OCI-LY1 (cell line): ENCODE measurements around the gene TTC8.

ENCODE experiments used
- H2AFZ ChIP-seq: fragments of 200-600 bp; sonication (generic), shearing (Covaris generic); 2 replicates; pipeline ENCODE4 v1.6.0; 2014; ENCODE audit warnings: antibody characterized with exemption, mild to moderate bottlenecking, low read length
- H3F3A ChIP-seq: fragments of 200-600 bp; sonication (generic), shearing (Covaris generic); 2 replicates; pipeline ENCODE4 v1.6.0; 2014; ENCODE audit warnings: mild to moderate bottlenecking, antibody characterized with exemption, low read length, moderate library complexity; ENCODE audit not compliant: insufficient read depth
- H3K27ac ChIP-seq: fragments of 200-600 bp; sonication (generic); 2 replicates; pipeline ENCODE4 v1.5.1; 2014; ENCODE audit warnings: low read length, mixed run types, mild to moderate bottlenecking, low read depth; ENCODE audit not compliant: poor library complexity, severe bottlenecking
- H3K27me3 ChIP-seq: fragments of 200-600 bp; sonication (generic); 2 replicates; pipeline ENCODE4 v1.6.0; 2014; ENCODE audit warnings: antibody characterized with exemption, mild to moderate bottlenecking, low read length, moderate library complexity; ENCODE audit not compliant: insufficient read depth
- H3K36me3 ChIP-seq: fragments of 200-600 bp; sonication (generic); 2 replicates; pipeline ENCODE4 v1.6.1; 2014; ENCODE audit warnings: mild to moderate bottlenecking, antibody characterized with exemption, low read length, moderate library complexity, mixed read lengths; ENCODE audit not compliant: insufficient read depth
- H3K4me1 ChIP-seq: fragments of 200-600 bp; sonication (generic); 2 replicates; pipeline ENCODE4 v1.5.1; 2014; ENCODE audit warnings: mild to moderate bottlenecking, low read length, moderate library complexity; ENCODE audit not compliant: insufficient read depth, severe bottlenecking
- H3K4me2 ChIP-seq: fragments of 200-600 bp; sonication (generic), shearing (Covaris generic); 2 replicates; pipeline ENCODE4 v1.6.1; 2014; ENCODE audit warnings: low read length
- H3K4me3 ChIP-seq: fragments of 200-600 bp; sonication (generic); 2 replicates; pipeline ENCODE4 v1.5.1; 2014; ENCODE audit warnings: low read length, low read depth, mild to moderate bottlenecking, mixed read lengths; ENCODE audit not compliant: poor library complexity, severe bottlenecking
- H3K79me2 ChIP-seq: fragments of 200-600 bp; shearing (Covaris generic); 2 replicates; pipeline ENCODE4 v1.6.1; 2016; ENCODE audit warnings: mixed run types, low read length, mixed read lengths; ENCODE audit not compliant: insufficient read depth
- H3K9ac ChIP-seq: fragments of 200-600 bp; sonication (generic), shearing (Covaris generic); 2 replicates; pipeline ENCODE4 v1.6.1; 2014; ENCODE audit warnings: mild to moderate bottlenecking, low read length, mixed read lengths
- H3K9me2 ChIP-seq: fragments of 200-600 bp; sonication (generic), shearing (Covaris generic); 2 replicates; pipeline ENCODE4 v1.6.1; 2014; ENCODE audit warnings: low read depth, mild to moderate bottlenecking, low read length, mixed read lengths
- H3K9me3 ChIP-seq: fragments of 200-600 bp; shearing (Covaris generic); 2 replicates; pipeline ENCODE4 v1.6.1; 2014; ENCODE audit warnings: low read length, mixed read lengths
- H4K20me1 ChIP-seq: fragments of 200-600 bp; sonication (generic), shearing (Covaris generic); 2 replicates; pipeline ENCODE4 v1.6.0; 2016; ENCODE audit warnings: mild to moderate bottlenecking, low read length; ENCODE audit not compliant: insufficient read depth
- CTCF ChIP-seq: fragments of 200-600 bp; sonication (generic), shearing (Covaris generic); IDR thresholded peaks from 2 replicates; pipeline ENCODE4 v1.5.1; 2017; ENCODE audit warnings: mild to moderate bottlenecking, antibody characterized with exemption, low read length, moderate library complexity, mixed read lengths
- EZH2 ChIP-seq: fragments of 200-600 bp; sonication (generic), shearing (Covaris generic); IDR thresholded peaks from 2 replicates; pipeline ENCODE4 v1.8.0; 2017; ENCODE audit warnings: borderline replicate concordance, mixed run types, mild to moderate bottlenecking, antibody characterized with exemption, low read length, moderate library complexity, mixed read lengths

The TTC8 gene

GRCh38 chr14:88870777-88871176 is 46.3 kb downstream of the TTC8 start:
- no peak overlapping the region for H3K9ac ChIP-seq
- no peaks in the 10 kb centered on the region for H3F3A ChIP-seq
- H3K27ac ChIP-seq = no peak overlapping the region
- H3K36me3 ChIP-seq = no peaks in the 10 kb centered on the region
- H2AFZ ChIP-seq = no peak overlapping the region
- H3K4me1 ChIP-seq = no peaks in the 10 kb centered on the region
- TF ChIP-seq CTCF = no peak
- TF ChIP-seq EZH2 = no peak
- no peaks in the 10 kb centered on the region for H3K79me2 ChIP-seq
- H4K20me1 ChIP-seq = no peaks in the 10 kb centered on the region
- H3K9me3 ChIP-seq = no peaks in the 10 kb centered on the region
- H3K4me3 ChIP-seq = no peak overlapping the region
- no peaks in the 10 kb centered on the region for H3K9me2 ChIP-seq
- H3K27me3 ChIP-seq = no peaks in the 10 kb centered on the region
- H3K4me2 ChIP-seq = no peak overlapping the region

GRCh38 chr14:88871429-88871828 is 47.0 kb downstream of the TTC8 start:
- H3K79me2 ChIP-seq = no peaks in the 10 kb centered on the region
- no peaks in the 10 kb centered on the region for H3K27me3 ChIP-seq
- TF ChIP-seq EZH2 = no peak
- no peak for TF ChIP-seq CTCF
- no peak overlapping the region for H2AFZ ChIP-seq
- H3K9me3 ChIP-seq = no peaks in the 10 kb centered on the region
- H3K4me1 ChIP-seq = no peaks in the 10 kb centered on the region
- H3F3A ChIP-seq = no peaks in the 10 kb centered on the region
- H3K9me2 ChIP-seq = no peaks in the 10 kb centered on the region
- H4K20me1 ChIP-seq = no peaks in the 10 kb centered on the region
- no peak overlapping the region for H3K9ac ChIP-seq
- H3K36me3 ChIP-seq = no peaks in the 10 kb centered on the region
- H3K4me2 ChIP-seq = no peak overlapping the region
- H3K4me3 ChIP-seq = no peak overlapping the region
- H3K27ac ChIP-seq = no peak overlapping the region

GRCh38 chr14:88872976-88873375 is 48.5 kb downstream of the TTC8 start:
- Histone ChIP-seq H3K79me2 (no peaks in the 10 kb centered on the region), H3K4me3 (no peak overlapping the region), H3K9ac (no peak overlapping the region), H4K20me1 (no peaks in the 10 kb centered on the region), H3K4me1 (no peaks in the 10 kb centered on the region), H3K27me3 (no peaks in the 10 kb centered on the region), H3K9me3 (no peaks in the 10 kb centered on the region), H2AFZ (no peak overlapping the region), H3K36me3 (no peaks in the 10 kb centered on the region), H3K9me2 (no peaks in the 10 kb centered on the region), H3K27ac (no peak overlapping the region), H3K4me2 (no peak overlapping the region), H3F3A (no peaks in the 10 kb centered on the region)
- no peak for TF ChIP-seq CTCF
